ENCODE data around the gene UNK. TPM values are rescaled to one million over a fixed set of nuclear protein-coding genes. Genes with fewer than 3 reads are reported as not detected.

UNK gene
- total and polyA plus RNA-seq, 2 donors (not counting 3 experiments of a cell fraction or from before 2014, with no cell fraction given), result 18.0 to 23.2 TPM

GRCh38 chr17:75828076-75828400 lies 43.4 kb downstream of the UNK start:
- ChIA-PET CTCF (interaction anchor here (1.0 to 6.3 kb wide), 14 partner anchors 12 to 195 kb away, joined by 3 to 73 read pairs (median 14); partner anchors contain the start of genes GALK1, SMIM5, UNC13D and UNK), POLR2A (interaction anchor here (1.2 kb wide), 1 partner anchor 55 kb away, joined by 3 read pairs; no protein-coding TSS in a partner anchor)
- no peaks in the 10 kb centered on the region for H4K20me1 ChIP-seq (replicated peaks; ENCODE audit: control insufficient read depth, extremely low read depth, insufficient read depth, low read length)
- intact Hi-C loops (cut with micrococcal nuclease), result no loop called here
- no peaks in the 10 kb centered on the region for H3K9me3 ChIP-seq (replicated peaks; ENCODE audit: control insufficient read depth, insufficient read depth, low read length)
- DNase-seq (ENCODE audit: low read depth, low spot score), result no peak
- no peak overlapping the region for H3K9ac ChIP-seq (replicated peaks; ENCODE audit: extremely low read depth, insufficient read depth, low read length)
- BruUV-seq (replicated peaks), result no TSS peak
- peak overlapping the region; percentile 76 for H2AFZ ChIP-seq (ENCODE audit: low read depth, low read length)
- H3K27ac ChIP-seq (ENCODE audit: insufficient read depth, low read depth, low read length), result peak overlapping the region; percentile 2
- H3K36me3 ChIP-seq (ENCODE audit: control insufficient read depth in 2 of 2, extremely low read depth in 1 of 2, insufficient read depth in 2 of 2, low read length in 2 of 2), result peaks cover 0 to 8% of the 10 kb centered on the region in 2 experiments
- no peaks in the 10 kb centered on the region for H3K9me1 ChIP-seq (replicated peaks; ENCODE audit: control insufficient read depth, extremely low read depth, insufficient read depth, low read length)
- no peak overlapping the region for H3K4me3 ChIP-seq (replicated peaks in 1 of 3; ENCODE audit: insufficient read depth in 1 of 3, low read depth in 1 of 3, low read length in 3 of 3)
- dilution Hi-C loops (cut with MboI; ENCODE audit: extremely low pct_ligation_motif_present, low sequenced_read_pairs), result no loop called here
- TF ChIP-seq MYC (IDR thresholded peaks at IDR 0.05; ENCODE audit: low read depth, low read length) (no peak), MAX (IDR thresholded peaks at IDR 0.05; ENCODE audit: insufficient read depth, insufficient read length) (no peak), POLR2AphosphoS5 (IDR thresholded peaks at IDR 0.05; ENCODE audit: insufficient read depth, low read depth, low read length) (no peak), FOS (IDR thresholded peaks at IDR 0.05; ENCODE audit: borderline replicate concordance, insufficient read depth, low read length) (no peak)
- H3K4me2 ChIP-seq (ENCODE audit: insufficient read depth, low read length), result peak overlapping the region; percentile 48
- no peaks in the 10 kb centered on the region for H3K79me2 ChIP-seq (ENCODE audit: control insufficient read depth, insufficient read depth, low read length)
- no peaks in the 10 kb centered on the region for H3K27me3 ChIP-seq (ENCODE audit: control insufficient read depth in 2 of 2, insufficient read depth in 2 of 2, low read length in 2 of 2)
- peaks cover 7% of the 10 kb centered on the region for H3K4me1 ChIP-seq (ENCODE audit: control insufficient read depth, extremely low read depth, insufficient read depth, low read length)
- no peak for FAIRE-seq

GRCh38 chr17:75828741-75829140 lies 44.1 kb downstream of the UNK start:
- Histone ChIP-seq H3K4me1 (ENCODE audit: control insufficient read depth, extremely low read depth, insufficient read depth, low read length) (peaks cover 7% of the 10 kb centered on the region), H4K20me1 (replicated peaks; ENCODE audit: control insufficient read depth, extremely low read depth, insufficient read depth, low read length) (no peaks in the 10 kb centered on the region), H3K4me2 (ENCODE audit: insufficient read depth, low read length) (no peak overlapping the region), H2AFZ (ENCODE audit: low read depth, low read length) (no peak overlapping the region), H3K9me1 (replicated peaks; ENCODE audit: control insufficient read depth, extremely low read depth, insufficient read depth, low read length) (no peaks in the 10 kb centered on the region), H3K36me3 (ENCODE audit: control insufficient read depth in 2 of 2, extremely low read depth in 1 of 2, insufficient read depth in 2 of 2, low read length in 2 of 2) (peaks cover 0 to 4% of the 10 kb centered on the region in 2 experiments), H3K79me2 (ENCODE audit: control insufficient read depth, insufficient read depth, low read length) (no peaks in the 10 kb centered on the region), H3K9ac (replicated peaks; ENCODE audit: extremely low read depth, insufficient read depth, low read length) (no peak overlapping the region), H3K27ac (ENCODE audit: insufficient read depth, low read depth, low read length) (no peak overlapping the region), H3K4me3 (replicated peaks in 1 of 3; ENCODE audit: insufficient read depth in 1 of 3, low read depth in 1 of 3, low read length in 3 of 3) (no peak overlapping the region), H3K27me3 (ENCODE audit: control insufficient read depth in 2 of 2, insufficient read depth in 2 of 2, low read length in 2 of 2) (no peaks in the 10 kb centered on the region), H3K9me3 (replicated peaks; ENCODE audit: control insufficient read depth, insufficient read depth, low read length) (no peaks in the 10 kb centered on the region)
- ChIA-PET POLR2A (interaction anchor here (0.7 kb wide), 1 partner anchor 15 kb away, joined by 7 read pairs; no protein-coding TSS in a partner anchor), CTCF (interaction anchor here (0.7 to 6.3 kb wide), 11 partner anchors 16 to 558 kb away, joined by 3 to 73 read pairs (median 16); partner anchors contain the start of genes GALK1, MIF4GD, UNC13D and UNK)
- no peak for DNase-seq (ENCODE audit: low read depth, low spot score)
- dilution Hi-C loops (cut with MboI; ENCODE audit: extremely low pct_ligation_motif_present, low sequenced_read_pairs) (no loop called here), intact Hi-C loops (cut with micrococcal nuclease) (no loop called here)
- TF ChIP-seq JUN (IDR thresholded peaks at IDR 0.05; ENCODE audit: borderline replicate concordance, insufficient read depth, insufficient read length, low read depth), result no peak
- TF ChIP-seq GATA2 (IDR thresholded peaks at IDR 0.05; ENCODE audit: insufficient read depth, insufficient read length, low read depth, low read length), result no peak
- no TSS peak for BruUV-seq (replicated peaks)
- FAIRE-seq, result no peak
